GM12875 (cell line): ENCODE data around the gene SLC66A2.
"Not testable (repeated sequence)": the region's sequence is repeated elsewhere in the genome, so short reads cannot be mapped to it uniquely, and the experiment has no call there.

ENCODE experiments used
- H3K4me3 ChIP-seq: one replicate; pipeline ENCODE4 v1.5.1; 2011; ENCODE audit warnings: low read depth, low read length, control low read depth
- TF ChIP-seq, protein P1 (sequence below): IDR thresholded peaks from 2 replicates; pipeline ENCODE4 v1.5.1; 2011; ENCODE audit warnings: low read depth, mild to moderate bottlenecking, control low read depth, inconsistent platforms, low read length, moderate library complexity, borderline replicate concordance; ENCODE audit not compliant: insufficient read depth

The SLC66A2 gene

DNA sequence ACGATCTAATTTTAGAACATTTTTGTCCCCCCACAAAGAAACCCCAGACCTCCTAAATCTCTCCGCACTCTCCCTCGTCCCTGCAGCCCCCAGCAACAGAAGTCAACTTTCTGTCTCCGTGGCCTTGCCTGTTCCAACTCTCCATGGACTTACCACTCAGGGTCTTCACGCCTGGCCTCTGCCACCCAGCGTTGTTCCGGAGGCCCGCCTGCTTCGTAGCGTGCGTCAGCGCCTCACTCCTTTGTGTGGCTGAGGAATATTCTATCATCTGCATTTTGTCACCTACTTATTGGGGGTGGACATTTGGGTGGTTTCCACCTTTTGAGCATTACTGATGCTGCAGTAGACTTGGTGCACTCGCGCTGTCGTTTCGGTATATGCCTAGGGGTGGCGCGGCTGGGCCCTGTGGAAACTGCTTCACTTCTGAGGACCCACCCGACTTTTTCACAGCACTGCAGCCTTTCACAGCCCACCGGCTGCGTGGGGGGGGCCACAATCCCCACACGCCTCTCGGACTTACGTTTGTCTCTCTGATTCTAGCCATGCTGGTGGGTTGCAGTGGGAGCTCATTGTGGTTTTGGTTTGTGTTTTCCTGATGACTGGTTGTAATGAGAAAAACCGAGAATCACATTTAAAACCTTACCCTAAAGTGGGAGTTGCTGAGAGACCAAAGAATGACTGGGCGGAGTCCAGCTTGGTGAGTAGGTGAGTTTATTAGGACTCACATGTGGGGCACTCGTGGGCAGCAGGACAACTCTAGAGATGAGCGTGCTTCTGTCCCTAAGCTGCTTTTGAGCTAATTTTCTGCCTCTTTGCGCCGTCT lies 11.6 kb upstream of the SLC66A2 start:
- H3K4me3 ChIP-seq, result peak overlapping the region; percentile 28
- TF ChIP-seq, protein P1, sequence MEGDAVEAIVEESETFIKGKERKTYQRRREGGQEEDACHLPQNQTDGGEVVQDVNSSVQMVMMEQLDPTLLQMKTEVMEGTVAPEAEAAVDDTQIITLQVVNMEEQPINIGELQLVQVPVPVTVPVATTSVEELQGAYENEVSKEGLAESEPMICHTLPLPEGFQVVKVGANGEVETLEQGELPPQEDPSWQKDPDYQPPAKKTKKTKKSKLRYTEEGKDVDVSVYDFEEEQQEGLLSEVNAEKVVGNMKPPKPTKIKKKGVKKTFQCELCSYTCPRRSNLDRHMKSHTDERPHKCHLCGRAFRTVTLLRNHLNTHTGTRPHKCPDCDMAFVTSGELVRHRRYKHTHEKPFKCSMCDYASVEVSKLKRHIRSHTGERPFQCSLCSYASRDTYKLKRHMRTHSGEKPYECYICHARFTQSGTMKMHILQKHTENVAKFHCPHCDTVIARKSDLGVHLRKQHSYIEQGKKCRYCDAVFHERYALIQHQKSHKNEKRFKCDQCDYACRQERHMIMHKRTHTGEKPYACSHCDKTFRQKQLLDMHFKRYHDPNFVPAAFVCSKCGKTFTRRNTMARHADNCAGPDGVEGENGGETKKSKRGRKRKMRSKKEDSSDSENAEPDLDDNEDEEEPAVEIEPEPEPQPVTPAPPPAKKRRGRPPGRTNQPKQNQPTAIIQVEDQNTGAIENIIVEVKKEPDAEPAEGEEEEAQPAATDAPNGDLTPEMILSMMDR, result peak; percentile 56

DNA sequence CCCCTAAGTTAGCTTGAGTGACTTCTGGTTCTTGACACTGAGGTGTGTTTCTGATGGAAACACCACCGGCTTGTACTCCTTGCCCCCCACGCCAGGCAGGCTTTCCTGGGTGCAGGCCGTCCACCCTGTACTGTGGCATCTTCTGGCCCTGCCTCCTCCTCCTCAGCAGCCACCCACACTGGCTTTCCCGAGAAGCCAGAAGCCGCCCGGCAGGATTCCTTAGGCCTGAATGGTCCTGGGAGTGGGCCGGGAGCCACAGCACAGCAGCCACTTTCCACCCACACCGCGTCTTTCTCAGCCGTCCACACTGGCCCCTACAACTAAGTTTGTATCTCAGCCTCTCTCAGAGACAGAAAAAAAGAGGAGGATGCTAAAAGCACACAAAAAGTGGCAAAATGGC lies 10.9 kb upstream of the SLC66A2 start:
- TF ChIP-seq, protein P1, result no peak
- H3K4me3 ChIP-seq, result no peak overlapping the region

DNA sequence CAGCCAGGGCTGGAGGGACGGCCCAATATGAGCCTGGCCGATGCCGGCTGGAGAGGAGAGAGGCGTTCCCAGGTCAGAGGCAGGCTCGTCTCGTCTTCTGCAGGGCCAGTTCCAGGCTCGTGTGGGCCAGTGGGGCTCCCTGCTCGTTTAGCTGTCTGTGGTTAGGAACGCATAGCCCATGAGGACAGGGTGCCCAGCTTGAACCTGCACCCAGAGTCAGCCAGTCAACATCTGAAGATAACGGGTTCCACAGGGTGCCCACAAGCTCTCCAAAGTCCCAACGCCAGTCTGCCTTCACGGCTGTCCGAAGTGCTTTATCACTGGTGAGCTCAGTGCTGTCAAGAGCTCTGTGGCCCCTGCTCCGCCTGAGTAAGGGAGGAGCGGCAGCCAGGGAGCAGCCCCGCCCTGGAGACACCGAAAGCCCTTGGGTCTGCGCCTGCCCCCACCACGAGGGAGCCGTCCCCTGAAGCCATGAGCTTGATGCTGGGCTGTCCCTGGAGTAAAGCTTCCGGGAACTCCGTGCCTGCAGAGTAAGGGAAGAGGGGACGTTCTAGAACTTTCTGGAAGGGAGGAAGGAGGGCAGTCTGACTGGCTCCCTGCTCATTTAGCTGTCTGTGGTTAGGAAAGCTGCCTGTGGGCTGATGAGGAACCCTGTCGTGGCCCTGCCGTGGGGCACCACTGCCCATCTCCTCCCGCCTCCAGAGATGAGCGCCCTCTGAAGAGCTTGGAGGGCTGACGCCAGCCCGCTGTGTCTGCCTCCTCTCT lies 10.3 kb upstream of the SLC66A2 start:
- H3K4me3 ChIP-seq, result no peak overlapping the region
- TF ChIP-seq, protein P1, result no peak

DNA sequence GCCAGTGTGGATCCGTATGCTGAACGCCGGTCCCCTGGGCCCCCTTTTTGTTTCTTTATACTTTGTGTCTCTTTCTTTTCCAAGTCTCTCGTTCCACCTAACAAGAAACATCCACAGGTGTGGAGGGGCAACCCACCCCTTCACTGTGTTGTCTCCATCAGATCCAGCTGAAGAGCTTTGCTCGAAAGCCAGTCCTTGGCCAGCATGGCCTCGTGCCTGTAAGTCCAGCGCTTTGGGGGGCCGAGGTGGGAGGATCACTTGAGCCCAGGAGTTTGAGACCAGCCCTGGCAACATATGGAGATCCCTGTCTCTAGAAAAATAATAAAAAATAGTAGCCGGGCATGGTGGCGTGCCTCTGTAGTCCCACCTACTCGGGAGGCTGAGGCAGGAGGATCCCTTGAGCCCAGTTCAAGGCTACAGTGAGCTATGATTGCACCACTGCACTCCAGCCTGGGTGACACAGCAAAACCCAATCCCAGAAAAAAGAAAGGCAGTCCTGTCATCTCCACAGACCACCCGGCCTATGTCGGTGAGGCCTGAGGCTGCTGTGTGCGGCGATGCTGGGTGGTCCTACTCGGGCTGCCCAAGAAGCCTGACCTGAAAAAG lies 9.6 kb upstream of the SLC66A2 start:
- TF ChIP-seq, protein P1, result no peak
- H3K4me3 ChIP-seq, result no peak overlapping the region

DNA sequence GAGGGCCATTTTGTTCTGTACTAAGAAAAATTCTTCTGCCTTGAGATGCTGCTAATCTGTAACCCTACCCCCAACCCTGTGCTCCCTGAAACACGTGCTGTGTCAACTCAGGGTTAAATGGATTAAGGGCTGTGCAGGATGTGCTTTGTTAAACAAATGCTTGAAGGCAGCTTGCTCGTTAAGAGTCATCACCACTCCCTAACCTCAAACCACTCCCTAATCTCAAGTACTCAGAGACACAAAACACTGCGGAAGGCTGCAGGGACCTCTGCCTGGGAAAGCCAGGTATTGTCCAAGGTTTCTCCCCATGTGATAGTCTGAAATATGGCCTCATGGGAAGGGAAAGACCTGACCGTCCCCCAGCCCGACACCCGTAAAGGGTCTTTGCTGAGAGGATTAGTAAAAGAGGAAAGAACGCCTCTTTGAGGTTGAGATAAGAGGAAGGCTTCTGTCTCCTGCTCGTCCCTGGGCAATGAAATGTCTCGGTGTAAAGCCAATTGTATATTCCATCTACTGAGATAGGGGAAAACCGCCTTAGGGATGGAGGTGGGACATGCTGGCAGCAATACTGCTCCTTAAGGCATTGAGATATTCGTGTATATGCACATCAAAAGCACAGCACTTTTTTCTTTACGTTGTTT lies 8.8 kb upstream of the SLC66A2 start:
- H3K4me3 ChIP-seq, result not testable (repeated sequence)

DNA sequence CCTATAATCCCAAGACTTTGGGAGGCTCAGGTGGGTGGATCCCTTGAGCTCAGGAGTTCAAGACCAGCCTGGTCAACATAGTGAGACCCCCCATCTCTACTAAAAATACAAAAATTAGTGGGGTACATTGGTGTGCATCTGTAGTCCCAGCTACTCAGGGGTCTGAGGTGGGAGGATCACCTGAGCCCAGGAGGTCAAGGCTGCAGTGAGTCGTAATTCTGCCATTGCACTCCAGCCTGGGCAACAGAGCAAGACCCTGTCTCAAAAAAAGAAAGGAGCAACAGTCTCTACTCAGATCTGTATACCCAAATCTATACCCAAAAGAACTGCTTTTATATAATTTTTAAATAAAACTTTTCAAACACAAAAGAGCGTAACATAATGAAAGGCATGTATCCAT lies 7.5 kb upstream of the SLC66A2 start:
- H3K4me3 ChIP-seq, result no peak overlapping the region
- TF ChIP-seq, protein P1, result no peak

DNA sequence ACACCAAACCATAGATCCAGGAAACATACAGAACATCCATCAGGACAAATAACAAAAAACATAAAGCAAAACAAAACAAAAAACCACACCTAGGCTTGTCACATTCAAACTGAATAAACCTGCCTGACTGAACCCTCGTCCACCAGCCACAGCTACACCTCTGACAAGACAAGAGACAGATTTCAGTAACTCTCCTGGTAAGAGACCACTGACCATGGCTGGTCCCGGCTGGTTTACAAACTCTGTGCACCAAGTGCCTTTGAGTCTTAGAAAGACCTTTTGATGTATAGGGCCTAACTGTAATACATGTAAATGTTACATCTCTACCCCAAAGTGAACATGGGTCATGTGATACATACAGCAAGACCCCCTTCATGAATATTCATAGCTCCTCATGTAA lies 4.8 kb upstream of the SLC66A2 start:
- H3K4me3 ChIP-seq, result no peak overlapping the region
- TF ChIP-seq, protein P1, result no peak
